GM12878 (cell line): ENCODE measurements around the gene DSE.

Source experiments
- CREB1 ChIP-seq: IDR thresholded peaks from 2 replicates; pipeline ENCODE4 v1.6.1; 2012; ENCODE audit warnings: low read depth, mild to moderate bottlenecking, inconsistent platforms
- FOXM1 ChIP-seq: IDR thresholded peaks from 2 replicates; pipeline ENCODE4 v1.6.1; 2012; ENCODE audit warnings: low read depth, mild to moderate bottlenecking, inconsistent platforms, low read length, moderate library complexity
- GATAD2B ChIP-seq: fragments of 450-650 bp; conservative IDR thresholded peaks from 2 replicates; pipeline ENCODE4 v1.6.1; 2017; ENCODE audit warnings: low read depth, mild to moderate bottlenecking, moderate library complexity
- NFYB ChIP-seq: IDR thresholded peaks from 2 replicates; pipeline ENCODE4 v1.6.1; 2011; ENCODE audit warnings: low read depth, mild to moderate bottlenecking, low read length, improper control_type of control experiment, moderate library complexity; ENCODE audit not compliant: insufficient read depth
- POLR2A ChIP-seq: IDR thresholded peaks from 2 replicates; pipeline ENCODE4 v1.6.1; 2011; ENCODE audit warnings: low read depth, mild to moderate bottlenecking, low read length
- RBBP5 ChIP-seq: fragments of 200-600 bp; sonication (generic); conservative IDR thresholded peaks from 2 replicates; pipeline ENCODE4 v1.6.1; 2016
- SP1 ChIP-seq: IDR thresholded peaks from one replicate; pipeline ENCODE4 v1.6.1; 2011; ENCODE audit warnings: low read depth, low read length
- STAT1 ChIP-seq: fragments of 450-650 bp; conservative IDR thresholded peaks from 2 replicates; pipeline ENCODE4 v1.6.1; 2014; ENCODE audit warnings: antibody characterized with exemption, mild to moderate bottlenecking
- TBL1XR1 ChIP-seq: IDR thresholded peaks from 2 replicates; pipeline ENCODE4 v1.6.1; 2012; ENCODE audit warnings: low read depth, low read length, improper control_type of control experiment
- TF ChIP-seq, protein P1 (sequence below), 3 experiments: IDR thresholded peaks in 2 of 3; conservative IDR thresholded peaks in 1 of 3; 2 replicates each; pipeline ENCODE4 v1.5.1; 2011; ENCODE audit warnings: low read depth in 3 of 3, low read length in 3 of 3, mild to moderate bottlenecking in 3 of 3, control low read depth in 2 of 3, moderate library complexity in 2 of 3, inconsistent platforms in 1 of 3, mixed read lengths in 1 of 3; ENCODE audit not compliant: control insufficient read depth in 2 of 3, insufficient read depth in 1 of 3; ENCODE audit errors: extremely low read depth in 1 of 3
- TF ChIP-seq, protein P2 (sequence below): fragments of 450-650 bp; IDR thresholded peaks from 2 replicates; pipeline ENCODE4 v1.6.1; 2017; ENCODE audit warnings: mild to moderate bottlenecking
- TF ChIP-seq, protein P3 (sequence below): IDR thresholded peaks from 2 replicates; pipeline ENCODE4 v1.6.1; 2012; ENCODE audit warnings: low read depth, low read length, improper control_type of control experiment

DNA sequence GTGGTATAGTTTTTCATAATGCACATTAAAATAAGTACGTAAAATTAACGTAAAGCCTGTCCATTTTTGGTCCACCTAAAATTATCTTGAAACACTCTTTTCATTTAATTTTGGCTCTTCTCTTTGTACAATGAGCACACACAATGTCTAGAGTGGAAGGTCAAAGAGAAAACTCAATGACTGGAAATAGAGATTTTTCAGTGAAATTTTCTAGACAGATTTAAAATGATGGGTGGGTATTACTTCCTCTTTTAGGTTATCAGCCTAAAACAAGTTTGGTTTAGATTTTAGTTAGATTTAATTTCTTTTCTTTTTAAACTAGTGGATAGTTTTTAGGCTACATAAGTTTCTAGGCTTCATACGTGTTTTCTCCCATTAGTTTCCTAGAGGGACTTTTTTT lies 24.9 kb downstream of the DSE start:
- TF ChIP-seq GATAD2B (no peak), TBL1XR1 (no peak), SP1 (no peak), NFYB (no peak), STAT1 (no peak), FOXM1 (no peak), CREB1 (no peak), RBBP5 (no peak), POLR2A (no peak)
- TF ChIP-seq, protein P1, sequence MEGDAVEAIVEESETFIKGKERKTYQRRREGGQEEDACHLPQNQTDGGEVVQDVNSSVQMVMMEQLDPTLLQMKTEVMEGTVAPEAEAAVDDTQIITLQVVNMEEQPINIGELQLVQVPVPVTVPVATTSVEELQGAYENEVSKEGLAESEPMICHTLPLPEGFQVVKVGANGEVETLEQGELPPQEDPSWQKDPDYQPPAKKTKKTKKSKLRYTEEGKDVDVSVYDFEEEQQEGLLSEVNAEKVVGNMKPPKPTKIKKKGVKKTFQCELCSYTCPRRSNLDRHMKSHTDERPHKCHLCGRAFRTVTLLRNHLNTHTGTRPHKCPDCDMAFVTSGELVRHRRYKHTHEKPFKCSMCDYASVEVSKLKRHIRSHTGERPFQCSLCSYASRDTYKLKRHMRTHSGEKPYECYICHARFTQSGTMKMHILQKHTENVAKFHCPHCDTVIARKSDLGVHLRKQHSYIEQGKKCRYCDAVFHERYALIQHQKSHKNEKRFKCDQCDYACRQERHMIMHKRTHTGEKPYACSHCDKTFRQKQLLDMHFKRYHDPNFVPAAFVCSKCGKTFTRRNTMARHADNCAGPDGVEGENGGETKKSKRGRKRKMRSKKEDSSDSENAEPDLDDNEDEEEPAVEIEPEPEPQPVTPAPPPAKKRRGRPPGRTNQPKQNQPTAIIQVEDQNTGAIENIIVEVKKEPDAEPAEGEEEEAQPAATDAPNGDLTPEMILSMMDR (IDR thresholded peaks at IDR 0.05 in 2 of 3, conservative IDR thresholded peaks at IDR 0.05 in 1 of 3; ENCODE audit: control insufficient read depth in 2 of 3, extremely low read depth in 1 of 3, insufficient read depth in 1 of 3, low read depth in 3 of 3, low read length in 3 of 3) = no peak
- TF ChIP-seq, protein P2, sequence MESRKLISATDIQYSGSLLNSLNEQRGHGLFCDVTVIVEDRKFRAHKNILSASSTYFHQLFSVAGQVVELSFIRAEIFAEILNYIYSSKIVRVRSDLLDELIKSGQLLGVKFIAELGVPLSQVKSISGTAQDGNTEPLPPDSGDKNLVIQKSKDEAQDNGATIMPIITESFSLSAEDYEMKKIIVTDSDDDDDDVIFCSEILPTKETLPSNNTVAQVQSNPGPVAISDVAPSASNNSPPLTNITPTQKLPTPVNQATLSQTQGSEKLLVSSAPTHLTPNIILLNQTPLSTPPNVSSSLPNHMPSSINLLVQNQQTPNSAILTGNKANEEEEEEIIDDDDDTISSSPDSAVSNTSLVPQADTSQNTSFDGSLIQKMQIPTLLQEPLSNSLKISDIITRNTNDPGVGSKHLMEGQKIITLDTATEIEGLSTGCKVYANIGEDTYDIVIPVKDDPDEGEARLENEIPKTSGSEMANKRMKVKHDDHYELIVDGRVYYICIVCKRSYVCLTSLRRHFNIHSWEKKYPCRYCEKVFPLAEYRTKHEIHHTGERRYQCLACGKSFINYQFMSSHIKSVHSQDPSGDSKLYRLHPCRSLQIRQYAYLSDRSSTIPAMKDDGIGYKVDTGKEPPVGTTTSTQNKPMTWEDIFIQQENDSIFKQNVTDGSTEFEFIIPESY = no peak
- TF ChIP-seq, protein P3, sequence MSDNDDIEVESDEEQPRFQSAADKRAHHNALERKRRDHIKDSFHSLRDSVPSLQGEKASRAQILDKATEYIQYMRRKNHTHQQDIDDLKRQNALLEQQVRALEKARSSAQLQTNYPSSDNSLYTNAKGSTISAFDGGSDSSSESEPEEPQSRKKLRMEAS = no peak
